ENCODE data around the gene PKM.

- TF ChIP-seq POLR2A (IDR thresholded peaks at IDR 0.05), result no peak
- no peak for TF ChIP-seq CTCF (IDR thresholded peaks at IDR 0.05)
Measured at GRCh38 chr15:72195101-72195511, 35.9 kb downstream of the PKM start.

Measured in sigmoid colon (tissue), 3 donors.